ENCODE measurements around the gene PLCE1. TPM values are rescaled to one million over a fixed set of nuclear protein-coding genes. Genes with fewer than 3 reads are reported as not detected.
"Not testable (repeated sequence)": the region's sequence is repeated elsewhere in the genome, so short reads cannot be mapped to it uniquely, and the experiment has no call there.

PLCE1 gene
- total RNA-seq: 10.1 TPM

- DNase-seq: no peak
Observed at GRCh38 chr10:93993782-93994437, at the start of gene PLCE1. Gene PLCE1 (plus strand): TSS chr10:93993931. CDS start chr10:94031047, 37,116 bp downstream.

- no peak for DNase-seq
Observed at GRCh38 chr10:93945819-93946218, 47.9 kb upstream of the PLCE1 start.

- DNase-seq: no peak
Observed at GRCh38 chr10:93947055-93947454, 46.7 kb upstream of the PLCE1 start.

- no peak for DNase-seq
Observed at GRCh38 chr10:93947524-93947923, 46.2 kb upstream of the PLCE1 start.

GRCh38 chr10:93951905-93952304 lies 41.8 kb upstream of the PLCE1 start:
- no peak for DNase-seq

GRCh38 chr10:93954299-93954698 lies 39.4 kb upstream of the PLCE1 start:
- no peak for DNase-seq

- no peak for DNase-seq
Observed at GRCh38 chr10:93954726-93955363, 38.9 kb upstream of the PLCE1 start.

GRCh38 chr10:93958834-93959233 lies 34.9 kb upstream of the PLCE1 start:
- no peak for DNase-seq

- DNase-seq: not testable (repeated sequence)
Observed at GRCh38 chr10:93960988-93961387, 32.7 kb upstream of the PLCE1 start.

- DNase-seq: no peak
Observed at GRCh38 chr10:93962973-93963372, 30.8 kb upstream of the PLCE1 start.

- no peak for DNase-seq
Observed at GRCh38 chr10:93963434-93963833, 30.3 kb upstream of the PLCE1 start.

- no peak for DNase-seq
Observed at GRCh38 chr10:93965911-93966310, 27.8 kb upstream of the PLCE1 start.

- no peak for DNase-seq
Observed at GRCh38 chr10:93967756-93968155, 26.0 kb upstream of the PLCE1 start.

- DNase-seq: no peak
Observed at GRCh38 chr10:93968540-93968945, 25.2 kb upstream of the PLCE1 start.

GRCh38 chr10:93970433-93971010 lies 23.2 kb upstream of the PLCE1 start:
- not testable (repeated sequence) for DNase-seq

GRCh38 chr10:93973748-93974445 lies 19.8 kb upstream of the PLCE1 start:
- DNase-seq: no peak

- DNase-seq: no peak
Observed at GRCh38 chr10:93977442-93977841, 16.3 kb upstream of the PLCE1 start.

GRCh38 chr10:93980486-93980885 lies 13.2 kb upstream of the PLCE1 start:
- DNase-seq: no peak

GRCh38 chr10:93991114-93991513 lies 2.6 kb upstream of the PLCE1 start:
- DNase-seq: no peak

GRCh38 chr10:93991596-93992284 lies 2.0 kb upstream of the PLCE1 start:
- no peak for DNase-seq

GRCh38 chr10:93992400-93993030 lies 1.2 kb upstream of the PLCE1 start:
- DNase-seq: no peak

- DNase-seq: no peak
Observed at GRCh38 chr10:93993414-93993781, 333 bp upstream of the PLCE1 start.

All from occipital lobe (tissue), 2 donors.